Muscle layer of colon (tissue), 2 donors: Measurements from ENCODE around the gene MCUB.

Experiments
- H3K27ac ChIP-seq: one replicate; pipeline ENCODE4 v1.7.0; 2013; ENCODE audit warnings: low read depth, mild to moderate bottlenecking, low read length, moderate library complexity
- H3K27me3 ChIP-seq, 2 donors: one replicate each; pipeline ENCODE4 v1.7.0; 2013; ENCODE audit warnings: low read length in 2 of 2, mild to moderate bottlenecking in 2 of 2; ENCODE audit not compliant: insufficient read depth in 2 of 2, control insufficient read depth in 1 of 2
- H3K36me3 ChIP-seq: one replicate; pipeline ENCODE4 v1.7.0; 2013; ENCODE audit warnings: mild to moderate bottlenecking, low read length; ENCODE audit not compliant: insufficient read depth
- H3K4me1 ChIP-seq: one replicate; pipeline ENCODE4 v1.7.0; 2013; ENCODE audit warnings: mild to moderate bottlenecking, low read length; ENCODE audit not compliant: insufficient read depth
- H3K4me3 ChIP-seq, 2 donors: one replicate each; pipeline ENCODE4 v1.7.0; 2013; ENCODE audit warnings: low read length in 2 of 2, low read depth in 1 of 2, mild to moderate bottlenecking in 1 of 2, moderate library complexity in 1 of 2
- H3K9ac ChIP-seq: one replicate; pipeline ENCODE4 v1.7.0; 2013; ENCODE audit warnings: low read length
- H3K9me3 ChIP-seq: one replicate; pipeline ENCODE4 v1.7.0; 2013; ENCODE audit warnings: mild to moderate bottlenecking, low read length
- donor health status: abdominal sarcoma.
- donor health status: Adenocarcinoma of cecum.

Gene MCUB

GRCh38 chr4:109640644-109641043 lies 80.6 kb downstream of the MCUB start:
- Histone ChIP-seq H3K27me3 (no peaks in the 10 kb centered on the region), H3K27ac (no peak overlapping the region), H3K4me1 (no peaks in the 10 kb centered on the region), H3K36me3 (no peaks in the 10 kb centered on the region), H3K4me3 (no peak overlapping the region), H3K9me3 (no peaks in the 10 kb centered on the region), H3K9ac (no peak overlapping the region)

GRCh38 chr4:109645874-109646710 lies 86.0 kb downstream of the MCUB start:
- H3K4me3 ChIP-seq: no peak overlapping the region
- no peaks in the 10 kb centered on the region for H3K36me3 ChIP-seq
- no peaks in the 10 kb centered on the region for H3K9me3 ChIP-seq
- no peak overlapping the region for H3K9ac ChIP-seq
- no peak overlapping the region for H3K27ac ChIP-seq
- no peaks in the 10 kb centered on the region for H3K27me3 ChIP-seq
- no peaks in the 10 kb centered on the region for H3K4me1 ChIP-seq

- H3K9ac ChIP-seq: no peak overlapping the region
- H3K27ac ChIP-seq: no peak overlapping the region
- H3K36me3 ChIP-seq: no peaks in the 10 kb centered on the region
- no peaks in the 10 kb centered on the region for H3K9me3 ChIP-seq
- H3K4me1 ChIP-seq: no peaks in the 10 kb centered on the region
- no peaks in the 10 kb centered on the region for H3K27me3 ChIP-seq
- no peak overlapping the region for H3K4me3 ChIP-seq
Observed at GRCh38 chr4:109648266-109648996, 88.4 kb downstream of the MCUB start.

GRCh38 chr4:109648997-109649575 lies 89.0 kb downstream of the MCUB start:
- no peaks in the 10 kb centered on the region for H3K4me1 ChIP-seq
- H3K9me3 ChIP-seq: no peaks in the 10 kb centered on the region
- no peak overlapping the region for H3K9ac ChIP-seq
- no peak overlapping the region for H3K4me3 ChIP-seq
- H3K27ac ChIP-seq: no peak overlapping the region
- no peaks in the 10 kb centered on the region for H3K27me3 ChIP-seq
- no peaks in the 10 kb centered on the region for H3K36me3 ChIP-seq

GRCh38 chr4:109649872-109650271 lies 89.8 kb downstream of the MCUB start:
- no peak overlapping the region for H3K4me3 ChIP-seq
- no peak overlapping the region for H3K27ac ChIP-seq

GRCh38 chr4:109655396-109655795 lies 95.3 kb downstream of the MCUB start:
- H3K36me3 ChIP-seq: no peaks in the 10 kb centered on the region
- no peak overlapping the region for H3K4me3 ChIP-seq
- no peak overlapping the region for H3K27ac ChIP-seq
- H3K9ac ChIP-seq: no peak overlapping the region
- no peaks in the 10 kb centered on the region for H3K4me1 ChIP-seq
- no peaks in the 10 kb centered on the region for H3K27me3 ChIP-seq
- H3K9me3 ChIP-seq: no peaks in the 10 kb centered on the region

More at GRCh38 chr4:109649872-109650271, 89.8 kb downstream of the MCUB start:
- Histone ChIP-seq H3K4me1 (no peaks in the 10 kb centered on the region), H3K36me3 (no peaks in the 10 kb centered on the region), H3K9me3 (no peaks in the 10 kb centered on the region), H3K9ac (no peak overlapping the region), H3K27me3 (no peaks in the 10 kb centered on the region)

GRCh38 chr4:109657854-109658418 lies 97.9 kb downstream of the MCUB start:
- H3K36me3 ChIP-seq: no peaks in the 10 kb centered on the region

GRCh38 chr4:109658871-109659410 lies 98.9 kb downstream of the MCUB start:
- H3K9me3 ChIP-seq: no peaks in the 10 kb centered on the region

More at GRCh38 chr4:109657854-109658418, 97.9 kb downstream of the MCUB start:
- no peaks in the 10 kb centered on the region for H3K9me3 ChIP-seq
- H3K27me3 ChIP-seq: no peaks in the 10 kb centered on the region
- no peak overlapping the region for H3K27ac ChIP-seq
- no peak overlapping the region for H3K4me3 ChIP-seq
- H3K4me1 ChIP-seq: no peaks in the 10 kb centered on the region
- no peak overlapping the region for H3K9ac ChIP-seq

GRCh38 chr4:109662116-109662515 lies 102.1 kb downstream of the MCUB start:
- Histone ChIP-seq H3K4me3 (no peak overlapping the region), H3K9me3 (no peaks in the 10 kb centered on the region), H3K9ac (no peak overlapping the region), H3K36me3 (no peaks in the 10 kb centered on the region), H3K4me1 (no peaks in the 10 kb centered on the region), H3K27ac (no peak overlapping the region), H3K27me3 (no peaks in the 10 kb centered on the region)

More at GRCh38 chr4:109658871-109659410, 98.9 kb downstream of the MCUB start:
- Histone ChIP-seq H3K27me3 (no peaks in the 10 kb centered on the region), H3K9ac (no peak overlapping the region), H3K36me3 (no peaks in the 10 kb centered on the region), H3K4me1 (no peaks in the 10 kb centered on the region), H3K4me3 (no peak overlapping the region), H3K27ac (no peak overlapping the region)

- no peaks in the 10 kb centered on the region for H3K36me3 ChIP-seq
- H3K4me1 ChIP-seq: no peaks in the 10 kb centered on the region
- no peak overlapping the region for H3K9ac ChIP-seq
- H3K27me3 ChIP-seq: no peaks in the 10 kb centered on the region
- no peak overlapping the region for H3K4me3 ChIP-seq
- H3K27ac ChIP-seq: no peak overlapping the region
- H3K9me3 ChIP-seq: no peaks in the 10 kb centered on the region
Observed at GRCh38 chr4:109662771-109663170, 102.7 kb downstream of the MCUB start.
